ENCODE results near the gene BRSK1.

BRSK1 gene

DNA sequence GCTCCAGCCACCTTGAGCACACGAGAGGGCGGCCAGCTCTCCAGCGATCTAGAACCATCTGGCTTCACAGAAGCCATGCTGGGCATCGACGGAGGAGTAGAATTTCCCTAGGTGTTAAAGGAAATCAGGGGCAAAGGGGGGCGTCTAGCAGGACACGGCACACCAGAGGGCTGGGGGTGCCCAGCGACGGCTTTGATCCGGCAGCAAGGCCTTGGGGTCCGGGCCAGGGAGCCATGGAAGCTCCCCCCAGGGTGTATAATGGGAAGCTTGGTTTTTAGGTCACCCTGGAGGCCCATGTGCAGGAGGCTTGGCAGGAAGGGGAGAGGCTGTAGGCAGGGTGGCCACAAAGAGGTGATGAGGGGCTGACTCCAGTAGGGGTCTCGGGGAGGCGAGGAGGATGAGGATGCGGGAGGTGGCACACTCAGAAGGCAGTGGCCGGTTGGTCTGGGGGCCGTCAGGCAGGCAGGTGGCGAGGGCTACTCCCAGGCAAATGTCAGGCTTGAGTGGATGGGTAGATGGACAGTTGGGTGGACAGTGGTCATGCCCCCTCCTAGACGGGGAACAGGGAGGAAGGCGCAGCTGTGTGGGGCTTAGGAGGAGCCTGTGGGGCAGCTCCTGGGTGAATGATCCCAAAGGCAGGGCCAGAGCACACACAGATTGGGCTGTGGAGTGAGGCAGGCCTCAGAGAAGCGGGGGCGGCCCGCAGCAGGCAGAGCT is 61.5 kb downstream of the BRSK1 start:
- H3K9me3 ChIP-seq (ENCODE audit: low read length) = no peaks in the 10 kb centered on the region
- peaks cover 11% of the 10 kb centered on the region for H3K4me1 ChIP-seq (ENCODE audit: insufficient read depth, low read length)
- H3K9ac ChIP-seq (ENCODE audit: low read length) = no peak overlapping the region
- no peaks in the 10 kb centered on the region for H3K27me3 ChIP-seq (ENCODE audit: control insufficient read depth in 1 of 2, insufficient read depth in 2 of 2, low read length in 2 of 2)
- no peak overlapping the region for H3K4me3 ChIP-seq (ENCODE audit: low read depth in 1 of 2, low read length in 2 of 2)
- peaks cover 16% of the 10 kb centered on the region for H3K36me3 ChIP-seq (ENCODE audit: insufficient read depth, low read length)
- no peak overlapping the region for H3K27ac ChIP-seq (ENCODE audit: low read depth, low read length)

DNA sequence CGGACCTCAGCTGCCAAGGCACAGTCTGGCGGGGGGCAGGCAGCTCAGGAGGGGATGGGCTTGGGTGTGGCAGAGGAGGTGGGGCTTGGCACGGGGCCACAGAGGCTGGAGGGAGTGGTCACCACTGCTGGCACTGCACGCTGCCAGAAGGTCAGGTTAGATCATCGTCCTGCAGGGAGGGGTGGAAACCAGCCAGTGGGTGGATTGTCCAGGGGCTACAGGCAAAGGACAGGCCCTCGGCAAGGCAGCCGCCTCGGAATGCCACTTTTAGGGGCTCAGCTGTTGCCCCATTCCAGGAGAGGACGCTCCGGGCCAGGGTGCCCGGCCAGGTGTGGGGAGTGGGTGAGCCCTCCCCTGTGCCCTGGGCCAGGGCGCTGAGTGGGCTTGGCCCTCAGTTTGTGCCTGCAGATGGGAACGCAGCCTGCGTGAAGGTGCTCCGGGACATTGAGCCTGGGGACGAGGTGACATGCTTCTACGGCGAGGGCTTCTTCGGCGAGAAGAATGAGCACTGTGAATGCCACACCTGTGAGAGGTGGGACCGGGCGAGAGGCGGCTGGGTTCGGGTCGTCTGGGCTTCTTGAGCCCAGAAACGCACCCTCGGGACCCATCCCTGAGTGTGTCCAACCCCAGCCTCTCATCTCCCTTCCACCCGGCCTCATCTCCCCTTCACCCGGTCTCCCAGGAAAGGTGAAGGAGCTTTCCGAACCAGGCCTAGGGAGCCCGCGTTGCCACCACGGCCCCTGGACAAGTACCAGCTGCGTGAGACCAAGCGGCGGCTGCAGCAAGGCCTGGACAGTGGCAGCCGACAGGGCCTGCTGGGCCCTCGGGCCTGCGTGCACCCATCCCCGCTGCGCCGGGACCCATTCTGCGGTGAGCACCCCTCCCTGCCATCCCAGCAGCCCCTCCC is 62.3 kb downstream of the BRSK1 start:
- Histone ChIP-seq H3K4me1 (ENCODE audit: insufficient read depth, low read length) (peaks cover 5% of the 10 kb centered on the region), H3K9me3 (ENCODE audit: low read length) (no peaks in the 10 kb centered on the region), H3K27me3 (ENCODE audit: control insufficient read depth in 1 of 2, insufficient read depth in 2 of 2, low read length in 2 of 2) (peaks cover 1 to 3% of the 10 kb centered on the region in 2 donors), H3K4me3 (ENCODE audit: low read depth in 1 of 2, low read length in 2 of 2) (no peak overlapping the region), H3K27ac (ENCODE audit: low read depth, low read length) (no peak overlapping the region), H3K9ac (ENCODE audit: low read length) (no peak overlapping the region), H3K36me3 (ENCODE audit: insufficient read depth, low read length) (peaks cover 16% of the 10 kb centered on the region)

DNA sequence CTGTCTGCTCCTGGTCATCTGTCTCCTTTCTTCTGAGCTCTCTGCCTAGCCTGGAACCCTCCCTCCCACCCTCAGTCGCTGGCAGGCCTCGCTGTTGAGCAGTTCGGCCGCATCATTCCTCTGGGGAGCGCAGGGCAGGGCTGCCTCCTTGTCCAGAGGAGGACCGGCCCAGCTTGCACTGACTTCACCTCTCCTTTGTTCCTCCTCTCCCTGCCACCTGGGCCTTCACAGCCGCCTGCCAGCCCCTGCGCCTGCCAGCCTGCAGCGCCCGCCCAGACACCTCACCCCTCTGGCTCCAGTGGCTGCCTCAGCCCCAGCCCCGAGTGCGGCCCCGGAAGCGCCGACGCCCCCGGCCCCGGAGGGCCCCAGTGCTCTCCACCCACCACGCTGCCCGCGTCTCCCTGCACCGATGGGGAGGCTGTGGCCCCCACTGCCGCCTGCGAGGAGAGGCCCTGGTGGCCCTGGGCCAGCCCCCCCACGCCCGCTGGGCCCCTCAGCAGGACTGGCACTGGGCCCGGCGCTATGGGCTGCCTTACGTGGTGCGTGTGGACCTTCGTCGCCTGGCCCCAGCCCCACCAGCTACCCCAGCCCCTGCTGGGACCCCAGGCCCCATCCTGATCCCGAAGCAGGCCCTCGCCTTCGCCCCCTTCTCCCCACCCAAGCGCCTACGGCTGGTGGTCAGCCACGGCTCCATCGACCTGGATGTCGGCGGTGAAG is 63.1 kb downstream of the BRSK1 start:
- Histone ChIP-seq H3K9me3 (ENCODE audit: low read length) (no peaks in the 10 kb centered on the region), H3K9ac (ENCODE audit: low read length) (no peak overlapping the region), H3K4me3 (ENCODE audit: low read depth in 1 of 2, low read length in 2 of 2) (no peak overlapping the region), H3K27me3 (ENCODE audit: control insufficient read depth in 1 of 2, insufficient read depth in 2 of 2, low read length in 2 of 2) (peaks cover 9 to 11% of the 10 kb centered on the region in 2 donors), H3K4me1 (ENCODE audit: insufficient read depth, low read length) (no peaks in the 10 kb centered on the region), H3K36me3 (ENCODE audit: insufficient read depth, low read length) (peaks cover 16% of the 10 kb centered on the region), H3K27ac (ENCODE audit: low read depth, low read length) (no peak overlapping the region)

DNA sequence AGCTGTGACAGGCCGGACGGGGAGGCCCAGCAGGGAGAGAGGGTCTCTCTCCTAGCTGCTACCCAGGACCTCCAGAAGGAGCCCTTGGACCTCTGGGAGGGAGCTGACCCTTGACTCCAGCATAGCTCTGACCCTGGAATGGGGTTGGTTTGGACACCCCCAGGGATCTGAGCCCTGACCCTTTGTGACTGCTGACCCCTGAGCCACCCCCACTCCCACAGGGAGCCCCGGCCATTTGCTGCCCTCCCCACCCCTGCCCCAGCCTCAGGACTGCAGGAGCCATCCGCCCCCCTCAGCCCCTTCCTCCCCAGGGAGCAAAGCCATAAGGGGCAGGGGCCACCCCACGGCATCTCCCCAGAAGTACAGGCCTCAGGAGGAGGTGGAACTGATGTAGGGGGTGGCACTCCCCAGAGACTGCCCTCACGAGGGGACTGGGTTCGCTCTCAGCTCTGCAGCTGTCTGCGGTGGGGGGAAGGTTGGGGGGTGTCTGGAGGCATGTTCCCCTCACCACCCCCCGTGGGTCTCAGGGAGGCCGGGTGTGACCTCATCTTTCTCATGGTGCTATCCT is 63.7 kb downstream of the BRSK1 start:
- peaks cover 13% of the 10 kb centered on the region for H3K36me3 ChIP-seq (ENCODE audit: insufficient read depth, low read length)
- H3K9ac ChIP-seq (ENCODE audit: low read length) = no peak overlapping the region
- peaks cover 16 to 17% of the 10 kb centered on the region in 2 donors for H3K27me3 ChIP-seq (ENCODE audit: control insufficient read depth in 1 of 2, insufficient read depth in 2 of 2, low read length in 2 of 2)
- H3K27ac ChIP-seq (ENCODE audit: low read depth, low read length) = no peak overlapping the region
- H3K4me1 ChIP-seq (ENCODE audit: insufficient read depth, low read length) = no peaks in the 10 kb centered on the region
- H3K4me3 ChIP-seq (ENCODE audit: low read depth in 1 of 2, low read length in 2 of 2) = no peak overlapping the region
- H3K9me3 ChIP-seq (ENCODE audit: low read length) = no peaks in the 10 kb centered on the region

DNA sequence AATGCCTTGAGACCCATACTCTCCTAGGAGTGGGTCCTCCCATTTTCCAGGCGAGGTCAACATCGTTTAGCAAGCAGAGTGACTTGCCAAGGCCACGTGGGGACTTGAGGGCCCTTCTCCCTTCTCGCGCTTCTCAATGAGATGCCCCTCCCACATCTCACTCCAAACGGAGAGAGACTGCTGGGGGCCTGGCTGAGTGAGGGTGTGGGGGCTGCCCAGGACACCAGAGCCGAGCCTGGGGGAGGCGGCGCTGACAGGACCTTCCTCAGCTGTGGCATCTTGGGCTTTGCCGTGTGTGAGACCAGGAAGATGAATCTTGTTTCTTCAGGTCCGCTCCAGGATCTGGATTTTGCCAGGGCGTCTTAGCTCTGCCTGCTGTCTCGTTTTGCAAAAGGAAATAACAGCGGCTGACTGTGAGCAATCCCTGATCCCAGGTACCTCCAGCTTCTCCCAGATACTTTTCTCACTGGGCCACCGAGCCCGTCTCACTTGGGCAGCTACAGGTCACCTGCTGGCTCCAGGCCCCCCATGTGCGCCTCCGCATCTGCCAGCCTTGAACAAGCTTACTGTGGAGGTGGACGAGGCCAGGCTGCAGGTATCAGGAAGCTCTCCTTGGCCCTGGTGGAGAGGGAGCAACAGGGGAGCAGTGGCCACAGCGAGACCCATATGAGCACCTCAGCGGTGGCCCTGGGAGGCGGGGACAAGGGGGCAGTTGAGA is 64.7 kb downstream of the BRSK1 start:
- Histone ChIP-seq H3K4me3 (ENCODE audit: low read depth in 1 of 2, low read length in 2 of 2) (no peak overlapping the region), H3K36me3 (ENCODE audit: insufficient read depth, low read length) (peaks cover 4% of the 10 kb centered on the region), H3K9me3 (ENCODE audit: low read length) (no peaks in the 10 kb centered on the region), H3K9ac (ENCODE audit: low read length) (no peak overlapping the region), H3K27me3 (ENCODE audit: control insufficient read depth in 1 of 2, insufficient read depth in 2 of 2, low read length in 2 of 2) (peaks cover 25 to 27% of the 10 kb centered on the region in 2 donors), H3K27ac (ENCODE audit: low read depth, low read length) (no peak overlapping the region), H3K4me1 (ENCODE audit: insufficient read depth, low read length) (peaks cover 5% of the 10 kb centered on the region)

DNA sequence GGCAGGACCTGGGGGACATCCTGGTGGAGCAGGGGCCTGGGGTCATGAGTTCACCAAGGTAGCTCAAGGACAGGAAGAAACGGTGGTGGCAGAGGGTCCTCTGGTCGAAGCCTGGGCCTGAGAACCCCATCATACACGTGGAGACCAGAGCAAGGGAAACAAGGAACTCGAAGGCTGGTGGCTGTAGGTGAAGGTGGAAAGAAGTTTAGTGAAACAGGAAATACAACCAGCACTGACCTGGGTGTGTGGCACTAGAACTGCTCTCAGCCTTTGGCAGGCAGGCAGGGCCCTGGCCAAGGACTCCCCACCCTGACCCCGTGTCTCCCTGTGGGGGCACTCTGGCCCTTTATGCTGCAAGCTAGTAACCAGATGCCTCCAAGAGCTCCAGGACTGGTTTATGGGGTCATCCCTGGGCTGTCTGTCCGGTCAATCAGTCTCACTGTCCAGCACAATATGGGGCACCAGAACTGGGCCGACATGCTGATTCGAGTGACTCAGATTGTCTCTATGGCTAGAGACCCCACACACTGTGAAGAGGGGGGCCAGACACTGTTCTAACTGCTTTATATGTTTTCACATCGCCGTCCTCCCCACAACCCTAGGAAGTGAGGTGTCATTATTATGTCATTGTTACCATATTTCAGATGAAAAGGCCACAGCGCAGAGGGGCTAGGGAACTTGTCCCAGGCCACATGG is 67.0 kb downstream of the BRSK1 start:
- no peaks in the 10 kb centered on the region for H3K9me3 ChIP-seq (ENCODE audit: low read length)
- H3K4me3 ChIP-seq (ENCODE audit: low read depth in 1 of 2, low read length in 2 of 2) = no peak overlapping the region
- H3K27me3 ChIP-seq (ENCODE audit: control insufficient read depth in 1 of 2, insufficient read depth in 2 of 2, low read length in 2 of 2) = peaks cover 29 to 48% of the 10 kb centered on the region in 2 donors
- H3K27ac ChIP-seq (ENCODE audit: low read depth, low read length) = no peak overlapping the region
- H3K4me1 ChIP-seq (ENCODE audit: insufficient read depth, low read length) = peaks cover 8% of the 10 kb centered on the region
- no peaks in the 10 kb centered on the region for H3K36me3 ChIP-seq (ENCODE audit: insufficient read depth, low read length)
- no peak overlapping the region for H3K9ac ChIP-seq (ENCODE audit: low read length)

DNA sequence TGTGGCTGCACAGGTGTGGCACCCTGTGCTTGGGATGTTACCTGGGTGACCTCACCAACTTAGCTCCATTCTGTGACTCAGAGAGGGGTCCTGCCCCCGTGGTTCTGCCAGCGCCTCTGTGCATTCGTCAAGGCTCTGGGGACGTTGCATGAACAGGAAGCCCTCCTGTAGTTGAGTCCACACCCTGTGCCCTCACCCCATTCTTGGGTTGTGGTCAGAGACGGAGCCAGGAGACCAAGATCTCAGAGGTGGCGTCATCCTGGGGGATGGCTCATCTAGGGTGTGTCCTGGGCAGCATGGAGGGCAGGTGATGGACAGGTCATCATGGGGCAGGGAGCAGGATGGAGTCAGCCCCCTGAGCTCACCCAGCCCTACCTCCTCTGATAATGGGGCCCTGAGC is 68.2 kb downstream of the BRSK1 start:
- H3K36me3 ChIP-seq (ENCODE audit: insufficient read depth, low read length) = no peaks in the 10 kb centered on the region
- no peaks in the 10 kb centered on the region for H3K9me3 ChIP-seq (ENCODE audit: low read length)
- no peak overlapping the region for H3K4me3 ChIP-seq (ENCODE audit: low read depth in 1 of 2, low read length in 2 of 2)
- peaks cover 8% of the 10 kb centered on the region for H3K4me1 ChIP-seq (ENCODE audit: insufficient read depth, low read length)
- no peak overlapping the region for H3K9ac ChIP-seq (ENCODE audit: low read length)
- H3K27ac ChIP-seq (ENCODE audit: low read depth, low read length) = no peak overlapping the region
- H3K27me3 ChIP-seq (ENCODE audit: control insufficient read depth in 1 of 2, insufficient read depth in 2 of 2, low read length in 2 of 2) = peaks cover 29 to 51% of the 10 kb centered on the region in 2 donors

DNA sequence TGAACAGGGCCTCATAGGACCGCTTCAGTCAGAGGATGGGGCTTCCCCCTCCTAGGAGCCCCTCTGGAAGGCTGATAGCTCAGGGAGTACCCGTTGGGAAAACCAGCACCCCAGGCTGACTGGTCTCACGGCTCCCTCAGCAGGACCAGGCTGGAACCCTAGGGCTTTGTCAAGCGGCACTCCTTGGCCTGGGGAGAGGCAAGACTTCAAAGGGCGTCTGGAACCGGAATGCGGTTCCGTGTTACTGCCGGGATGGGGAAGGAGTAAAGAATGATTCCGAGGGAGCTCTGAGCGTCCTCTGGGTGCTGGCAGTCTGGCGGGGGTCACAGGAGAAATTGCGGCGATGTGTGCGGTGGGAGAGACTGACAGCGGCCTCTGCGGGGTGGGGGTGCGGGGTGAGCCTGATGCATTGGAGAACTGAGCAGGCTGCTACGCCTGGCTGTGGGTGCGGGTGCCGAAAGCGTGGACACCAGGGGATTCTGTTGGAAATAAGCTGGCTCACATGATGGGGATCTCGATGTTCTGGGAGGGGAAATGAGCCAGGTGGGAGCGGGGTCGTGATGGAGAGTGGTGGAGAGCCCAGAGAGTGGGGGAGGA is 68.8 kb downstream of the BRSK1 start:
- no peaks in the 10 kb centered on the region for H3K9me3 ChIP-seq (ENCODE audit: low read length)

DNA sequence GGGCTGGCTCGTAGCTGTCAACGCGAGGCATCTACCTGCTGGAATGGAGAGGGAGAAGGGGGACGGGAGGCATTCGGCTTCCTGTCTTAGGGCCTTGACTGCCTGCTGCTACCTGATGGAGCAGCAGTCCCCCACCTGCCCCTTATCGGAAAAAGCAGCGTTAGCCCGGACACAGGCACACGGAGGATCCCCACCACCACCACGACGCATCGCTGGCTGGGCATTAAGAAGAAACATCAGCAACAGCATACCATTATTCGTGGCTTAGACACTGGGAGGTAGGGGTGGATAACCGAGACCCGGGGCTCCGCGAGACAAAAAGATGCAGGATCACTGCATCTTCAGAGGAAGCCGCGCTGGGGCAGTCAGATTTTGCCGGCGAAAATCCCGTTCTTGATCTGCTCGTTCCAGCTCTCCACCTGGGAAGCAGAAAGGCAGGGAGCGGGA is 69.6 kb downstream of the BRSK1 start:
- Histone ChIP-seq H3K9me3 (ENCODE audit: low read length) (no peaks in the 10 kb centered on the region), H3K27ac (ENCODE audit: low read depth, low read length) (no peak overlapping the region), H3K4me3 (ENCODE audit: low read depth in 1 of 2, low read length in 2 of 2) (peak overlapping the region in 1 of 2 donors; percentile 14), H3K9ac (ENCODE audit: low read length) (no peak overlapping the region), H3K27me3 (ENCODE audit: control insufficient read depth in 1 of 2, insufficient read depth in 2 of 2, low read length in 2 of 2) (peaks cover 29 to 51% of the 10 kb centered on the region in 2 donors), H3K36me3 (ENCODE audit: insufficient read depth, low read length) (no peaks in the 10 kb centered on the region), H3K4me1 (ENCODE audit: insufficient read depth, low read length) (peaks cover 8% of the 10 kb centered on the region)

More for the DNA sequence above, 68.8 kb downstream of the BRSK1 start:
- Histone ChIP-seq H3K36me3 (ENCODE audit: insufficient read depth, low read length) (no peaks in the 10 kb centered on the region), H3K27me3 (ENCODE audit: control insufficient read depth in 1 of 2, insufficient read depth in 2 of 2, low read length in 2 of 2) (peaks cover 29 to 51% of the 10 kb centered on the region in 2 donors), H3K27ac (ENCODE audit: low read depth, low read length) (no peak overlapping the region), H3K4me3 (ENCODE audit: low read depth in 1 of 2, low read length in 2 of 2) (no peak overlapping the region), H3K9ac (ENCODE audit: low read length) (no peak overlapping the region), H3K4me1 (ENCODE audit: insufficient read depth, low read length) (peaks cover 8% of the 10 kb centered on the region)
